HG03521 (cell line): ENCODE measurements around the gene IRF2BPL.
A peak's percentile ranks its signal among the peaks of the same experiment; 100 is the strongest.

Experiments
- ATAC-seq: cut with Tn5 transposase; IDR thresholded peaks from one replicate; pipeline ENCODE4 v1.9.1; 2021; ENCODE audit warnings: mild to moderate bottlenecking, moderate library complexity; ENCODE audit not compliant: unreplicated experiment

Gene IRF2BPL

GRCh38 chr14:77028384-77029231 lies at the start of gene IRF2BPL:
Gene IRF2BPL, minus strand, starts transcription at chr14:77028708. Its CDS starts 916 bp downstream, at chr14:77027792.
- peak; percentile 66 for ATAC-seq

- ATAC-seq = no peak
Observed at GRCh38 chr14:77077040-77077439, 48.5 kb upstream of the IRF2BPL start.

DNA sequence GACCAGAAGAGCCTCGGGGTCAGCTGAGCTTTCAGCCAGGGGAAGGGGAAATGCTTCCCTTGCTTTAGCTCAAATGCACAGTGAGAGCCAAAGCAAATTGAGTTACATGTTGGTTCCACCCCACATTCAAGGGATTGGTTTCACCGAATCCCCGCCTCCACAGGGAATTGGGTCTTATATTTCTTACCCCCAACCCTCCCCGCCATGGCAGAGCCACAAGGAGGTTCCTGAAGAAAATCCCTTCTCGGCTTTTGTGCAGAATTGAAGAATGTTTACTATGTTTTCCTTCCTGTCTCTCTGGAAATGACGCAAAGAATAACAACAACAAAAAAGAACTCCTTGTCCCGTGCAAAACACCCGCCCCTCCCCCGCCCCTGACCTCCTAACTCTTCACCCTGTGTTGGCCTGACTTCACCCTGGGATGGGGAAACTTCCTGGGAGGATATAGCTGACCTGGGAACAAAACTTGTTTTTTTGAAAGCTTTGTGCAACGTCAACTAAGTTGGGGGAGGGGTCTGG lies 47.7 kb upstream of the IRF2BPL start:
- ATAC-seq = no peak

DNA sequence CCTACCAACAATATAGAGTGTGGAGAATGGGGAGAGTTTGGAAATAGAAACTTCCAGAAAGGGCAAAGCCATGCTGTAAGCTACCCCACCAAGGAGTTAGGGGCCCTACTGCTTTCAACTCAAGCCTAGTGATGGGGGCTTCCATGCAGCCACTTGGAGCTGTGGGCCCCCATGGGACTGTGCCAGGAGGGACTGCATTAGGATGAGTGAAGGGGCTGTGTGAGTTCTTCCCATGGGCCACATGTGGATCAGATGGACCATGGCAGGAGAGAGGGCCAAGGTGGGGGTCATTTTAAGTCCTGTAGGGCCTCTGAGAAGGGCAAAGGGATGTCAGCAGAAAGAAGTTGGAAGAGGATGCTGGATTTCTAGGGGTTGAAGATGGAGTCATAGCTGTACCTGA lies 46.5 kb upstream of the IRF2BPL start:
- ATAC-seq = no peak

- ATAC-seq = no peak
Observed at GRCh38 chr14:77071938-77072388, 43.5 kb upstream of the IRF2BPL start.

DNA sequence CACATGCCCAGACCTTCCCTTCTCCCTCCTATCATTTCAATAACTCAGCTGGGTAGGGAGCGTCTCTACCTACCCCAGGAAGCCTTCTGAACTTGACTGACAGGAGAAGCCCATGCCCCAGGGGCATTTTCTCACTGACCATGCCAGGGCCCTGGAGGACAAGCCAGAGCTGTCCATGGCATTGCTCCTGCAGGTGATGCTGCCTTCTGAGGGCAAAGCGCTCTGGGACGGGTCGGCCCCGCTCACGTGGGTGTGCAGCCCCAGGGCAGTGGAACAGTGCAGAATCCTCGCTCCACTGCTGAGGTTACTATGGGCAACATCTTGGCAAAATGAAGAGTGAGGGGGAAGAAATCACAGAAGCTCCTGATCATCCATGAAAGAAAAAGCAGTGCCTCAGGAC lies 41.0 kb upstream of the IRF2BPL start:
- ATAC-seq = no peak

GRCh38 chr14:77068517-77069200 lies 40.2 kb upstream of the IRF2BPL start:
- no peak for ATAC-seq

GRCh38 chr14:77067632-77068516 lies 39.4 kb upstream of the IRF2BPL start:
- ATAC-seq = no peak

DNA sequence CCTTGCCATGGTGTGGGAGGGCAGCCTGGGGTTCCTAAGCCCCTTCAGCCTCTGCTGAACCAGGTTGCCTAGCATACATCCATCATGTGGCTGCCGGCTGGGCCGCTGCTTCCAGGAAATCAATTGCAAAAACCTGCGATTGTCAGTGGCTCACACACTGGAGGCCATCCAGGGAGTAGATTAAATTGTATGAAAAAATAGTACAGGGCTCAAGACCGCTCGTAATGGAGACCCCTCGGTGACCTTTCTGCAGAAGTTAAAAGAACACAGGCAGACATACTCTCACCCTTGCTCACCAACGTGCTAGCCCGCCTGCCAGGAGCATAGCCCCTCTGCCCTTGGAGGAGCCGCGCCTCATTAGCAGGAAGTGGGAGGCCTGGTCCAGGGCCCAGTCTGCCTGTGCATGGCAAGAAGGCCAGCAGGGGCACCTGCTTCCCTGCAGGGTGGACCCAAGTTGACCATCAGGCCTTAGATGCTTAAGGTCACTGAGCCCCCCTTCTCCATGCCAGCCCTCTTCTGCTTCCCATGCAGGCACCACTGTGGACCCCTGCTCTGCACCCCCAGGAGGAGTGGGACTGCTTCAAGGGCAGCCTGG lies 38.2 kb upstream of the IRF2BPL start:
- no peak for ATAC-seq

- no peak for ATAC-seq
Observed at GRCh38 chr14:77065851-77066577, 37.5 kb upstream of the IRF2BPL start.

DNA sequence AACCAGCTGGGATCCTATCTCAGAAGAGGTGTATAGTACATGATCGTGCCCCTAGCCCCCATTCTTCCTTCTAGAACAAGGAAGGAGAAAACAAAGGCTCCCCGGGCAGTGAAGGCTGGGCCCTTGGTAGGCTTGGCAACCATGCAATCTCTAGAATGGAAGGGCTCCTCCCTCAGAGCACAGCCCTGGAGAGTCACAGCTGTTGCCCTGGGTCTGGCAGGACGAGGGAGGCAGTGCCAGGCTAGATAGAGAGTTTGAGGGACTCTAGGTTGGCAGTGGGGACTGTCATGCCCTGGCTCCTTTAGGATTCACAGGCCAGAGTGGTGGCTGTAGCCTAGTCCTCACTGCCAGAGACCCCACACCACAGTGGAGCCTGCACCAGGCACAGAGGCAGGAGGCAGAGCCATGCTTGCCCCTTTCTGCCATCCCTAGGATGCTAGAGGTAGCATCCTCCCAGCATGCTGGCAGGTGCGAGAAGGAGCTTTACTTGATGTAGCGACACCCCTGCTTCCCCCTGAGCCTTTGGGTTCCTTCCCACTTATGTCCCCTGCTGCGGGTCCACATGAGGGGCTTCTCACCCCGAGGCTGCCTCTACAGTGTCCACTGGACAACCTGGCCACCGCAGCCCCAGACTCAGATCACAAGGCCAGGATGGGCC lies 36.1 kb upstream of the IRF2BPL start:
- no peak for ATAC-seq

DNA sequence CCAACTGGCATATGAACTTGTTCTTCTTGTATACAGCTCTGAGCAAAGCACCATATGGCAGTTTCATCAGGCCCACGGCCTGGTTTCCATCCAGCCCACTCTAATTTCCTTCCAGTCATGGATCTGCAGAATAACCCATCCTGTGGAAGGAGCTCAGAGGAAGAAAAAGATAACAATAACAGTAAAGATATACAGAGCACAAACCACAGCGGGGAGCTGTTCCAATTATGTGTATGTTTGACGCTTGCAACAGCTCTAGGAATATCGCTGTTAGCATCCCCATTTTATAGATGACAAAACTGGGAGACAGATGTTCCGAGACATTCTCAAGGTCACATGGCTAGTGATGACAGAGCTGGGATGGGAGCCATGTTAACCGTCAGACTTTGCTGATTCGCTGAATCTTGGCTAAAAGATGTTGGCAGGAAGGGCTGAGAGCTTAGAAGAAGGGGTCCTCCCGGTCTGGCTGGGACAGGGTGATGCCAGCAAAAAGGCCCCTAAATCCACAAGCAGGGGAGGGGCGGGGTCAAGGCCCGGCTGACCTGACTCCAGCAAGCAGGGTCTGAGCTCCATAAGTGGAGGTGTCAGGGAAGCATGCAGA lies 35.2 kb upstream of the IRF2BPL start:
- ATAC-seq = no peak

- no peak for ATAC-seq
Observed at GRCh38 chr14:77062261-77062660, 33.8 kb upstream of the IRF2BPL start.

DNA sequence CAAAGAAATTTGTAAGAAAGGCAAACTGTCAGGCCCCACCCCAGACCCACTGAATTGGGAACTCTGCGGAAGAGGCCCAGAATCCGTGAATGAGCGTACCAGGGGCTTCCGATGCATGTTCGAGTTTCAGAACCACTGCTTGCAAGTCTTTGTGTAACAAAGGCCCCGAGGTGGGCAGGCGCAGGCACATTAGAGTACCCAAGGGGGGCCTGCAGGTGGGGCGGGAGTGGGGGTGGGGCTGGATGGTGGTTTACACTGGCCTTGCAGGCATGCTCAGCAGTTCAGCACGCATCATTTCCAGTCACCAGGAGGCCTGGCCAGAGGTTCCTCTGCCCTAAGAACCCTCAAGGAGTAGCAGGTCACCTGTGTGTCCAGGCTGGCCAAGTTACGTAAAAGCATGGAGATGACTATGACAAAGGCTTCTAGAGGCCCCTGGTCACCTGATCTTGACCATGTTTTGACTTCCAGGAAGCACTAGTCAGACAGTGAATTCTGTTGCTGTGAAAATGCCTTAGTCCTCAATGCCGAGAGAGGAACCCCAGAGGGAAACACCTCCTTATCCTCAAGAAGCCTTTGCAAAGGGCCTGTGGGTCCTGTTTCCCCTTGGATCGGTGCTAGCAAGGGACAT lies 33.2 kb upstream of the IRF2BPL start:
- ATAC-seq = no peak

DNA sequence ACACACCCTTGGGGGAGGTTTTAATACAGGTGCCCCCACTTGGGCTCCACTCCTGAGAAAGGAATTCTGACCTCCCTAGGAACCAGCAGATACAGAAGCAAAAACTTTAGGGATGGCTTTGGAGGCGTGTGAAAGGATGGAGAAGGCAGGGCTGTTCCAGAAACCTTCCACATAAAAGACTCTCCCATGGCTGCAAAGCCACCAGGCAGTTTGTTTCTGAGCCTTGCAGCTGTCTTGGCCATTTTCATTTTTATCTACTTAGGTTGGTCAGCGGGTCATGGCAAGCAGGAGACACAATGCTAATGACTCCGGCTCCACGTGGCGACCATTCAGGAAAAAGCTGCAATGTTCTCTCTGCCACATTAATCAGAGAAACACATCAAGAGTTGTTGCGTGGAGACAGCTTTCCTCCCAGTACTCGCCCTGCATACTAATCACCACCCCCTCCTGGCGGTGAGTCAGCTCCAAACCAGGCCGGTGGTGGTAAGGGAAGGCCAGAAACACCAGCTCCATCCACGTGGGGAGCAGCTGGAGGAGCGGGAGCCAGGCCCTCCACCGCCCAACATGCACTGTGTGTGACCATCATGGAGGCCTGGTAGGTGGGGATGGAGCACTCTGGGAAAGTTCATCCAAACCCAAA lies 30.9 kb upstream of the IRF2BPL start:
- ATAC-seq = no peak

- no peak for ATAC-seq
Observed at GRCh38 chr14:77058785-77059184, 30.3 kb upstream of the IRF2BPL start.

DNA sequence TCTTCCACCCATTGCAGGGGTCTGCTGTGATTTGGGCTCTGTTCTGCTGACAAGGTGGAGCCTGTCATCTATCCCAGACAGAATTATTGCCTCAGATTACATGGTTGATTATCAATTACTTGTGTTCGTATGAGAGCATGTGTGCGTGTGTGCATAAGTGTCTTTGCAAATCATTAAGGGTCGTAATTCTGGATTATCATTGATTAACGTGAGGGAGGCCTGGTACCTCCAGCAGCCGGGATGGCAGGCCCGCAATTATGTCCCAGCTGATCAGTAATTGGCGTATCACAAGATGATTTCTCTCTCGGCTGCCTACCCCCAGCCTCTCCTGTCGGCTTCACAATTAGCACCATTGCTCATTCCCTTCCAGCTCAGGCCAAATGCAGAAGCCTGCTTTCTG lies 29.6 kb upstream of the IRF2BPL start:
- no peak for ATAC-seq

GRCh38 chr14:77055981-77056380 lies 27.5 kb upstream of the IRF2BPL start:
- ATAC-seq = no peak
